Caco-2 (cell line): ENCODE results near the gene CCDC34. TPM values are rescaled to one million over a fixed set of nuclear protein-coding genes. Genes with fewer than 3 reads are reported as not detected.

Experiments
- BruUV-seq: library from RNA; stranded (reverse); fragments of 400-500 nt; replicated peaks from 2 replicates; lab custom pipeline; 2021; lab: Mats Ljungman, UMichigan
- CTCF ChIA-PET: fragments of 300-600 bp; sonication (Branson Sonifier 250); formaldehyde crosslinking; loops from one replicate; lab custom pipeline; 2022; ENCODE audit warnings: antibody characterized with exemption; lab: Charles Lee
- POLR2A ChIA-PET: fragments of 300-600 bp; sonication (Branson Sonifier 250); formaldehyde crosslinking; loops from one replicate; lab custom pipeline; 2022; ENCODE audit warnings: antibody characterized with exemption; lab: Charles Lee
- DNase-seq, 2 experiments: peaks; one replicate each; pipeline versions ENCODE4 v3.0.0 to v3.0.0-alpha.2; 2020 to 2022
- H3K27me3 ChIP-seq: replicated peaks from 2 replicates; pipeline ENCODE4 v1.6.0; 2011; ENCODE audit warnings: low read length; ENCODE audit not compliant: control insufficient read depth, insufficient read depth
- H3K36me3 ChIP-seq: 2 replicates; pipeline ENCODE4 v1.5.1; 2011; ENCODE audit warnings: low read length; ENCODE audit not compliant: control insufficient read depth, insufficient read depth
- H3K4me1 ChIP-seq: fragments of 250-450 bp; sonication (Bioruptor Pico); 2 replicates; pipeline ENCODE4 v1.5.1; 2020; ENCODE audit warnings: mild to moderate bottlenecking
- H3K4me3 ChIP-seq: 2 replicates; pipeline ENCODE4 v1.5.1; 2011; ENCODE audit warnings: low read depth, mild to moderate bottlenecking, control low read depth, low read length
- H3K9me3 ChIP-seq: fragments of 250-450 bp; sonication (Bioruptor Pico); 2 replicates; pipeline ENCODE4 v1.5.1; 2020; ENCODE audit warnings: mild to moderate bottlenecking, moderate library complexity
- H3K27ac Mint-ChIP-seq: one replicate; pipeline ENCODE4 v1.8.0; 2022; ENCODE audit warnings: mixed read lengths; ENCODE audit not compliant: unreplicated experiment
- H3K27me3 Mint-ChIP-seq: one replicate; pipeline ENCODE4 v1.8.0; 2022; ENCODE audit warnings: mixed read lengths; ENCODE audit not compliant: insufficient read depth, unreplicated experiment
- H3K36me3 Mint-ChIP-seq: one replicate; pipeline ENCODE4 v1.8.0; 2022; ENCODE audit warnings: mild to moderate bottlenecking, mixed read lengths; ENCODE audit not compliant: insufficient read depth, unreplicated experiment
- H3K4me1 Mint-ChIP-seq: one replicate; pipeline ENCODE4 v1.8.0; 2022; ENCODE audit warnings: low read depth, mixed read lengths; ENCODE audit not compliant: unreplicated experiment
- H3K4me3 Mint-ChIP-seq: one replicate; pipeline ENCODE4 v1.8.0; 2022; ENCODE audit warnings: mild to moderate bottlenecking, moderate library complexity, mixed read lengths; ENCODE audit not compliant: unreplicated experiment
- H3K9me3 Mint-ChIP-seq: one replicate; pipeline ENCODE4 v1.8.0; 2022; ENCODE audit warnings: mixed read lengths; ENCODE audit not compliant: unreplicated experiment
- intact Hi-C: fragments of 100-400 bp; cut with micrococcal nuclease; formaldehyde crosslinking; loops from one replicate; pipeline ENCODE4 v1.10.0; 2022; ENCODE audit not compliant: unreplicated experiment
- total RNA-seq: library from RNA; stranded (reverse); gene quantifications from 2 replicates; pipeline ENCODE4 v1.2.3, GENCODE V29; 2022
- TF ChIP-seq, protein P1 (sequence below), 2 experiments: fragments of 200-600 bp in 1 of 2; IDR thresholded peaks; 1 replicate in 1 of 2; 2 replicates in 1 of 2; pipeline versions ENCODE4 v1.5.1 to v1.8.0; 2011 to 2022; ENCODE audit warnings: antibody characterized with exemption in 1 of 2, control low read depth in 1 of 2, inconsistent platforms in 1 of 2, low read depth in 1 of 2, low read length in 1 of 2, mild to moderate bottlenecking in 1 of 2, moderate library complexity in 1 of 2; ENCODE audit not compliant: insufficient read depth in 1 of 2, severe bottlenecking in 1 of 2, unreplicated experiment in 1 of 2

Gene CCDC34
- total RNA-seq, 1 experiment from 2014 or later, result 25.7 TPM

DNA sequence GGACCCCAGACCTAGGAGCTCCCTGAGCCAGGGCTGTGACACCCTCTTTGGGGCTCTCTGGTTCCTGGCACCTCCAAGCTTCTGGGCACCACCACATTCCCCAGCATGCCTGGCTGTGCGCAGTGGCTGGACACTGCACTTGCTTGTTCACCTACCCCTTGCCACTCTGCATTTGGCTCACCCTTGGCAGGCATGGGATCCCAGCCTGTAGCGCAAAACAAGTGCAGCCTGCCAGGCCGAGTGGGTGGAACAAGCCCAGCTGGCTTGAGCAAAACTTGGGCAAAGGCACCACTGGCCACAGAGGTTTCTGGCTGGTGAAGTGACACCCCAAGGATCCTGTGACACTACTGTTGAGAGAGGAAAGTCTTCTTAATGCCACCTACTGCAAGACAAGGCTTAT is 57.3 kb downstream of the CCDC34 start:
- CTCF ChIA-PET, result no interaction called here
- H3K4me3 Mint-ChIP-seq, result no peak overlapping the region
- BruUV-seq, result no TSS peak

GRCh38 chr11:27304514-27304913 is 58.5 kb downstream of the CCDC34 start:
- no peaks in the 10 kb centered on the region for H3K27me3 ChIP-seq
- no peaks in the 10 kb centered on the region for H3K36me3 Mint-ChIP-seq
- peaks cover 10% of the 10 kb centered on the region for H3K9me3 Mint-ChIP-seq
- DNase-seq, result no peak
- peaks cover 7% of the 10 kb centered on the region; the same call in 1 of the 2 replicates for H3K9me3 ChIP-seq
- ChIA-PET POLR2A (no interaction called here), CTCF (no interaction called here)
- BruUV-seq, result no TSS peak
- no peak overlapping the region for H3K4me3 ChIP-seq
- no peaks in the 10 kb centered on the region for H3K4me1 ChIP-seq
- no peak overlapping the region for H3K4me3 Mint-ChIP-seq
- no peaks in the 10 kb centered on the region; the same call in 1 of the 2 replicates for H3K36me3 ChIP-seq
- H3K27me3 Mint-ChIP-seq, result no peaks in the 10 kb centered on the region
- intact Hi-C loops, result no loop called here
- no peak overlapping the region for H3K27ac Mint-ChIP-seq
- TF ChIP-seq, protein P1, sequence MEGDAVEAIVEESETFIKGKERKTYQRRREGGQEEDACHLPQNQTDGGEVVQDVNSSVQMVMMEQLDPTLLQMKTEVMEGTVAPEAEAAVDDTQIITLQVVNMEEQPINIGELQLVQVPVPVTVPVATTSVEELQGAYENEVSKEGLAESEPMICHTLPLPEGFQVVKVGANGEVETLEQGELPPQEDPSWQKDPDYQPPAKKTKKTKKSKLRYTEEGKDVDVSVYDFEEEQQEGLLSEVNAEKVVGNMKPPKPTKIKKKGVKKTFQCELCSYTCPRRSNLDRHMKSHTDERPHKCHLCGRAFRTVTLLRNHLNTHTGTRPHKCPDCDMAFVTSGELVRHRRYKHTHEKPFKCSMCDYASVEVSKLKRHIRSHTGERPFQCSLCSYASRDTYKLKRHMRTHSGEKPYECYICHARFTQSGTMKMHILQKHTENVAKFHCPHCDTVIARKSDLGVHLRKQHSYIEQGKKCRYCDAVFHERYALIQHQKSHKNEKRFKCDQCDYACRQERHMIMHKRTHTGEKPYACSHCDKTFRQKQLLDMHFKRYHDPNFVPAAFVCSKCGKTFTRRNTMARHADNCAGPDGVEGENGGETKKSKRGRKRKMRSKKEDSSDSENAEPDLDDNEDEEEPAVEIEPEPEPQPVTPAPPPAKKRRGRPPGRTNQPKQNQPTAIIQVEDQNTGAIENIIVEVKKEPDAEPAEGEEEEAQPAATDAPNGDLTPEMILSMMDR (IDR thresholded peaks at IDR 0.05; ENCODE audit: insufficient read depth in 1 of 2, low read depth in 1 of 2, low read length in 1 of 2, severe bottlenecking in 1 of 2, unreplicated experiment in 1 of 2), result no peak
- H3K4me1 Mint-ChIP-seq, result peaks cover 6% of the 10 kb centered on the region

More for the DNA sequence above, 57.3 kb downstream of the CCDC34 start:
- Mint-ChIP-seq H3K4me1 (peaks cover 6% of the 10 kb centered on the region), H3K9me3 (no peaks in the 10 kb centered on the region), H3K36me3 (no peaks in the 10 kb centered on the region), H3K27ac (no peak overlapping the region), H3K27me3 (no peaks in the 10 kb centered on the region)
- POLR2A ChIA-PET, result no interaction called here
- intact Hi-C loops, result no loop called here
- H3K4me3 ChIP-seq, result no peak overlapping the region
- no peak for DNase-seq
- H3K9me3 ChIP-seq, result peaks cover 7% of the 10 kb centered on the region; the same call in 1 of the 2 replicates
- no peaks in the 10 kb centered on the region for H3K4me1 ChIP-seq
- TF ChIP-seq, protein P1 (IDR thresholded peaks at IDR 0.05; ENCODE audit: insufficient read depth in 1 of 2, low read depth in 1 of 2, low read length in 1 of 2, severe bottlenecking in 1 of 2, unreplicated experiment in 1 of 2), result no peak
- H3K27me3 ChIP-seq, result no peaks in the 10 kb centered on the region
- no peaks in the 10 kb centered on the region; the same call in none of the 2 replicates for H3K36me3 ChIP-seq

- no peak for DNase-seq
- Mint-ChIP-seq H3K4me1 (peaks cover 6% of the 10 kb centered on the region), H3K27ac (no peak overlapping the region), H3K9me3 (peaks cover 10% of the 10 kb centered on the region), H3K27me3 (no peaks in the 10 kb centered on the region), H3K4me3 (no peak overlapping the region), H3K36me3 (no peaks in the 10 kb centered on the region)
- TF ChIP-seq, protein P1 (IDR thresholded peaks at IDR 0.05; ENCODE audit: insufficient read depth in 1 of 2, low read depth in 1 of 2, low read length in 1 of 2, severe bottlenecking in 1 of 2, unreplicated experiment in 1 of 2), result no peak
- no TSS peak for BruUV-seq
- no peak overlapping the region for H3K4me3 ChIP-seq
- intact Hi-C loops, result no loop called here
- H3K36me3 ChIP-seq, result no peaks in the 10 kb centered on the region; the same call in 1 of the 2 replicates
- POLR2A ChIA-PET, result no interaction called here
- CTCF ChIA-PET, result no interaction called here
- H3K4me1 ChIP-seq, result no peaks in the 10 kb centered on the region
- no peaks in the 10 kb centered on the region for H3K27me3 ChIP-seq
- peaks cover 7% of the 10 kb centered on the region; the same call in 1 of the 2 replicates for H3K9me3 ChIP-seq
Measured at GRCh38 chr11:27303903-27304302, 59.1 kb downstream of the CCDC34 start.
